GM23338 (cell line): ENCODE data around the gene INO80B.

Source experiments
- CREB1 ChIP-seq: fragments of 250-450 bp; sonication (Bioruptor Pico); IDR thresholded peaks from 2 replicates; pipeline ENCODE4 v1.5.0; 2020; ENCODE audit warnings: low read depth, mild to moderate bottlenecking, moderate library complexity
- JUNB ChIP-seq: IDR thresholded peaks from one replicate; pipeline ENCODE4 v1.6.1; 2016; ENCODE audit warnings: antibody characterized with exemption; ENCODE audit not compliant: unreplicated experiment
- POLR2AphosphoS5 ChIP-seq: IDR thresholded peaks from 2 replicates; pipeline ENCODE4 v1.6.1; 2016; ENCODE audit warnings: antibody characterized with exemption, low read depth
- TF ChIP-seq, protein P1 (sequence below), 2 experiments: fragments of 200-600 bp in 1 of 2; sonication (generic) in 1 of 2; conservative IDR thresholded peaks; 2 replicates each; pipeline versions ENCODE4 v1.5.1 to v1.6.1; 2016 to 2017; ENCODE audit warnings: antibody characterized with exemption in 2 of 2, low read depth in 2 of 2, mild to moderate bottlenecking in 2 of 2, moderate library complexity in 1 of 2

- TF ChIP-seq, protein P1, sequence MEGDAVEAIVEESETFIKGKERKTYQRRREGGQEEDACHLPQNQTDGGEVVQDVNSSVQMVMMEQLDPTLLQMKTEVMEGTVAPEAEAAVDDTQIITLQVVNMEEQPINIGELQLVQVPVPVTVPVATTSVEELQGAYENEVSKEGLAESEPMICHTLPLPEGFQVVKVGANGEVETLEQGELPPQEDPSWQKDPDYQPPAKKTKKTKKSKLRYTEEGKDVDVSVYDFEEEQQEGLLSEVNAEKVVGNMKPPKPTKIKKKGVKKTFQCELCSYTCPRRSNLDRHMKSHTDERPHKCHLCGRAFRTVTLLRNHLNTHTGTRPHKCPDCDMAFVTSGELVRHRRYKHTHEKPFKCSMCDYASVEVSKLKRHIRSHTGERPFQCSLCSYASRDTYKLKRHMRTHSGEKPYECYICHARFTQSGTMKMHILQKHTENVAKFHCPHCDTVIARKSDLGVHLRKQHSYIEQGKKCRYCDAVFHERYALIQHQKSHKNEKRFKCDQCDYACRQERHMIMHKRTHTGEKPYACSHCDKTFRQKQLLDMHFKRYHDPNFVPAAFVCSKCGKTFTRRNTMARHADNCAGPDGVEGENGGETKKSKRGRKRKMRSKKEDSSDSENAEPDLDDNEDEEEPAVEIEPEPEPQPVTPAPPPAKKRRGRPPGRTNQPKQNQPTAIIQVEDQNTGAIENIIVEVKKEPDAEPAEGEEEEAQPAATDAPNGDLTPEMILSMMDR (conservative IDR thresholded peaks at IDR 0.05; ENCODE audit: low read depth in 2 of 2) = no peak
- TF ChIP-seq POLR2AphosphoS5 = no peak
- no peak for TF ChIP-seq JUNB
- no peak for TF ChIP-seq CREB1 (CRISPR knock-in tag)
Observed at GRCh38 chr2:74493546-74493945, 38.7 kb downstream of the INO80B start.
